TTC549 (cell line): ENCODE results near the gene COL17A1.

Experiments used
- FAIRE-seq: peaks from 2 replicates; lab custom pipeline; 2012; peaks lifted over from hg19 to GRCh38; lab: Jason Lieb, UNC

COL17A1 gene

DNA sequence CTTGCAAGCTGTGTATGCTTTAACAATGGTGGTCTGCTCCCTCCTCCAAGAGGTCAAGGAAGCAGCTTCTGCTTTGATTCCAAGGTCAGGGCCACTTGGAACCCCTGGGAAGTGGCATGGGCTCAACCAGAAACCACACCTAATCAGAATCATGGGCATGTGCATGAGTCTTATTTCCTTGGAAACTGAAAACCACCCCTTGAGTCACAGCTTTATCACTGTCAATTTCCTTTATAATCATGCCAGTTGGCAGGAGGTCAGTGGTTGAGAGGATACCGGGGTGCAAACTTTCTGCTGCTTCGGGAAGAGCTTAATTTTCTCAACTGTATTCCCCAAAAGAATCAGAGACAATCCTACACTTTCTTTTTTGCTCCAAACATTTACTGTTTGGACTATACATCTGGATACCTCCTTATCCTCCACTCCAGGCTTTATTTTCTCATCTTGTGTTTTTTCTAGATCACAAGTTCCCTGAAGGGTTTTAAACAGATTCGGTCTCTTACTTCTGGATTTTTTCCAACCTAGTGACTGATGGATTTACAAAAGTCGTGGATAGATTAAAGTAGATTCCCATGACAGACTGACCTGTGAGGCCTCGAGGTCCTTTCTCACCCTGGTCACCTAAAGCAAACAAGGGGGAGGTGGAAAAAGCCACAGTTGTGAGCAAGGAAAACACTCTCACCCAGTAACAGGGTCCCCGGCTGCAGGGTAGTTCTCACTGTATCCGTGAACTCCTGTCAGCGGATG lies 36.0 kb downstream of the COL17A1 start:
- no peak for FAIRE-seq

DNA sequence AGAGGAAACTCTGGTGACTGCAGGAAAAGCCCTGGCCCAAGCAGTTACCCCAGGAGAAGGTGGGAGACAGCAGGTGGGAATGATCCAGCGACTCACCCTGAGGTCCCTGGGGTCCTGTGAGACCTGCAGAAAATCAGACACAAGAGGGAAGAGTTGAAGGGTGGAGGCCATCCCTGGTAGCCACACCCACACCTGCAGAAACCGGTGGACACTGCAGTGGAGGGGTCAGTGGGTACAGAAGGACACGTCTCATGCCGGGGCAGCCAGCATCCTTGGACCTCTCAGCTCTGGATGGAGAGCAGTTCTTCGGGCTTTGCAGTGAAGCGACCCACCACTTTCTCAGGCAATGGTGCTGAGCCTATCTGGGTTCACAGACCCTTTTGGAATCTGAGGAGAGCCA lies 39.0 kb downstream of the COL17A1 start:
- no peak for FAIRE-seq

- FAIRE-seq = no peak
Measured at GRCh38 chr10:104045151-104046089, 40.3 kb downstream of the COL17A1 start.

DNA sequence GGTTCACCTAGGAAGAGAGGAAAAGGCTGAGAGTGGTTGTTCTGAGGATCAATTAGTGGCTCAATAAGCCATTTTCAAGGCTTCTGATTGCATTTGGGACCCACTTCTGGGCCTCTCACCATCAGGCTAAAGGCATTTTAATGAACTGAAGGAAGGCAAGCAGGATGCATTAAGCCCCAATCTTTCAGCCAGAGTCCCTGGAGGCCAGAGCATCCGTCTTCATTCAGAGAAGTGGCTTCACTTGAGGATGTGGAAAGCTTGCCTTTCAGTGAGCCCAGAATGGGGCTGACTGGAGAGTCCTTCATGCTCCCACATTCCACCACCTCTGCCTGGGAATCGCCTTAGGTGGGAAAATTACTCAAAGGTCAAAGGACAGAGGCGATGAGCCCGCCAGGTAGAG lies 41.8 kb downstream of the COL17A1 start:
- no peak for FAIRE-seq

DNA sequence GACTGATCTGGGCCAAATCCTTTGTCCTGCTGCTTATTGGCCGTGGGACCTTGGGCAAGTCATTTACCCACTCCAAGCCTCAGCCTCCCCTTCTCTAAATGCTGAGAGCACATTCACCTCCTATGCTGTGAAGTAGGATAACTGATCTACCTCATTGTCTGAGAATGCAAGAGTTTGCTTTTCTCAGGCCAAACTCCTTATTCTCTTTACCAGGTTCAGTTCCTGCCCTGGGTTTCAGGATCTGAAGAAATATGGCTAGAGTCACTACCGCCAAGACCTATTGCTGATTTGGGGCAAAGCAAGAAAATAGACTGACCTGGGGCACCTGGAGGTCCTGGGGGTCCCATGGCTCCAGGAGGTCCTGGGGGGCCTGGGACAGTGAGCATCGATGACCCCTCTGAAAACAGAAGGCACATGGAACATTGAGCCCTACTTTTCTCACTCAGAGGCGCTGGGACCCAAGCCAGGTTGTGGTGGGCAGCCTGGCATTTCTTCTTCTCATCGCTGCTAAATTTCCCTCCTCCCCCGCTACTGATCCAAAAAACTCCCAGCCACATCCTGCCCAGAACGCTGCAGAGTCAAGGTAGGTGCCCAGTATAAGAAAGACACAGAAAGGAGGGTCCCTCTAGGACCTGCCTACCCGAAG lies 42.4 kb downstream of the COL17A1 start:
- no peak for FAIRE-seq

DNA sequence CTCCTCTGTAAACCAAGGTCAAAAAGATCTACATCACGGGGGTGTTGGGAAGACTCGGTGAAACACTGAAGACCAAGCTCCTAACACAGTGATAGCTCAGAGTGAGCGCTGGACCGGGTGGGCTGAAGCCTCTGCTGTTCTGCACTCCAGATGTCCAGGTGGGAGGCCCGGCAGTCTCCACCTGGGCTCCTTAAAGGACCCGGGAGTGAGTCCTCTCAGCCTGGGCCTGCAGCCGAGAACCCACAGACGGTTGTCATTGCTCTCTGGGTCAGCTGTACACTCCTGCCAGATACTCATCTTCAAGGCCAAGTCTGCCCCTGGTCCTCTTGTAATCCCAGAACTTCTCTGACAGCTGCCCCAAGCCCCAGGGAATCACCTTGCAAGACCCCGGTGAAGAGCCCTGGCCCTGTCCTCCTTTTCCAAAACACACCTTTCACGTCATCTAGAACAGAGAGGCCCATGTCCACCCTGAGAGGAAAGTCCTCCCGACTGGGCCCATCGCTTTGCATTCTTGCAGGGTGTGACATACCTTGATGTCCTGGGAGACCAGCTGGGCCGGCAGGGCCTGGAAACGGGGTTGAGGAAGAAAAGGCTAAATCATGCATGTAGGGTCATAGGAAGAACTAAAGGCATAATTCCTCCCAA lies 43.7 kb downstream of the COL17A1 start:
- FAIRE-seq = no peak

DNA sequence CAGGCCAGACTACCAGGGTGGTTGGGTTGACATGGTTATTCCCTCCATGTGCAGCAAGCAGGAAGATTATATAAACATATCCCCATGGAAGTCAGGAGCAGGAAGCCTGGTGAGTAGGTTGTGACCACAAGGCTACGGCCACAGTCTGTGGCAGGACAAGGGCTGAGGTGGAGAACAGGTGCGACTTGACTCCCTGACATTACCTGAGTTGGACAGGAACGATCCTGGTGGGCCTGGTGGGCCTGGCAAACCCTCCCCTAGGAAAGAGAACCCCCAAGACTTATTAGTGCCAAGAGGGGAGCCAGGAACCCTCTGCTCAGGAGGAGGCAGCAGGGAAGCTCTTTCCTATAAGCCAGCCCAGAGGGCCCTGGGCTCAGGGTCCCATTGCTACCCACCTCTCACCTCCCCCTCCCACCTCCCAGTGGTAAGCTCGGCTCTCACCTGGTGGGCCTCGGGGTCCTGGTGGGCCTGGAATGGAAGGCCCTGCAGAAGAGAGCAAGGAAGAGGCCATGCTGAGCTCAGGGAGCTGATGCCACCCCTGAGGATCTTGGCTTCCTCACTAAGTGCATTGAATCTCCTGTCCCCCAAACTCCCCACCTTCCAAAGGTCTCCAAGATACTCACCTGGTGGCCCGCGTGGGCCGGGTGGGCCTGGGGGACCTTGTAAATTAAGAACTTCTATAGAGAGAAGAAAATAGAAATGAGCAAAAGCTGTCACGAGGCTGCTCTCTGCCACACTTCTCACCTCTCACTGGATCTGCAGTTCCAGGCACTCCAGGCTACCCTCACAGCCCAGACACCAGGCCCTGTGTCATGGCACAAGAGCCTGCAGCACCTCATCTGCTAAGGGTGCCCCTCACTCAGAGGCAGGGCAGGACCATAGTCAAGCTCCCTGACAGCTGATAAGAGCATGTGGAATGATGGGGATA lies 44.6 kb downstream of the COL17A1 start:
- no peak for FAIRE-seq

DNA sequence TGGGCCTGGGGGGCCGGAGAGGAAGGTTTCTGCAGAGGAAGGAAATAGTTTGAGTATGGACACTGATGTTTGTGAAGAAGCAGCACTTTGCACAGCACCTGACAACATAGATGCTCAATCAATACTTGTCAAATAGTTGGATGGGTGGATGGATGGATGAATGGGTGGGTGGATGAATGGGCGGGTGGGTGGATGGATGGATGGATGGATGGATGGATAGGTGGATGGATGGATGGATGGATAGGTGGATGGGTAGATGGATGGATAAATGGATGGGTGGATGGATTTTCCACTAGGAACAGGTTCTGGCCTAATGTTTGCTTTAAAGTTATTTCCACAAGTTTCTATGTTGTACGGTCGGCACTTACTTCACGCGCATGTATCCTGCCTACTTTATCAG lies 45.3 kb downstream of the COL17A1 start:
- no peak for FAIRE-seq

GRCh38 chr10:104038958-104039752 lies 46.5 kb downstream of the COL17A1 start:
- no peak for FAIRE-seq

DNA sequence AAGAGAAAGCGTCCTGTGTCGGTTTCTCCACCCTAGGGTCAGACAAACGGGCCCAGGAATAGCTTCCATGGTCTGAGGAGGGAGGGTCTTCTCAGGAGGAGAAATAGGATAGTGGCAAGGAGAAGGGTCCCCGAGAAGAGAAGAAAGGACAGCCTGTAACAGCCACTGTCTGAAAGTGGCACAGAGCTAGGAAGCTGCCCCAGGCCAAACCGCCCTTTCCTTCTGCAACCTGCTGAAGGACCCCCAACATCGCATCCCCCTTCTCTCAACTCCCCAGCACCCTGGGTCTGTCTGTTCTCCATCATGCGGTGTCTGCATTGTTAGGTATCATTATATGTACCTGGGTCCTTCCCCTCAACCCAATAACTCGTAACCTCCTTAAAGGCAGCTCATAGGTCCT lies 47.1 kb downstream of the COL17A1 start:
- FAIRE-seq = no peak

GRCh38 chr10:104037261-104037951 lies 48.3 kb downstream of the COL17A1 start:
- FAIRE-seq = no peak

DNA sequence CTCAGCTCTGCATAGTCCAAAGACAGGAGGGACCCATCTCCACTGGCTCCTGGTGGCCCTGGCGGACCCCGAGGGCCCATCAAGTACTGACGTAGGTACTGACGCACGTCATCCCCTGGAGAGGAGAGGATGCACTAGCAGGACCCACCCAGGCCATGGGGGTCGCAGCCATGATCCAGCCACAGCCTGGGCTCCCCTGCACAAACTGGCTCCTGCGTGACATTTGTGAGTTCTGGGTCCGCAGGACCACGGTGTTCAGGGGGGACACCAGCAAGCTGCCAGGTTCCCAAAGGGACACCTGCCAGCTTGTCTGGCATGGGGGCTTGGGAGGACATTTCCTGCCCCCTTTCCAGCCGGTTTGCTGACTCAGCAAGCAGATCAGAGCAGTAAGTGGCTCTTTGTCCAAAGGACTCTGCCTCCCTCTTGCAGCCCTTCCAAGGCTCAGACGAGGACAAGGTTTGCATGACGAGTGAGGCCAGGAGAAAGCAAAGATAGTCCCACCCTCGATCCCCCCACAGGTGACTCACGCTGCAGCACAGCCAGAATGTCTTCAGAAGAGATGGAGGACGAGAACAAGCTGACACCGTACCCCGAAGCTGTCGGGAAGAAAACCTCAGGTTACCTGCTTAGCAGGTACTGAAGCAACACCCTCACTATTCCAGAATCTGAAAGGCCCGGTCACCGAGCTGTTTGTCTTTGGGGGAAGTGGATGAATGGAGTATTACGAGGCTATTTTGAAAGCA lies 49.0 kb downstream of the COL17A1 start:
- no peak for FAIRE-seq

DNA sequence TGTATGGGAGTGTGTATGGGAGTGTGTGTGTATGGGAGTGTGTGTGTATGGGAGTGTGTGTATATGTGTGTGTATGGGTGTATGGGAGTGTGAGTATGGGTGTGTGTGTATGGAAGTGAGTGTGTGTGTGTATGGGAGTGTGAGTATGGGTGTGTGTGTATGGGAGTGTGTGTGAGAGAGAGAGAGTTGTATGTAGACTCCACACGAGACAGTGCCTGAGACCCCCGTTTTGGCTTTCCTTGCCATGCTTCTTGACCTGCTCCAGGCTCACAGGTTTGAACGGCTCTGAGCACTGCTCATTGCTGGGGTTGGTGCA lies 49.7 kb downstream of the COL17A1 start:
- no peak for FAIRE-seq

DNA sequence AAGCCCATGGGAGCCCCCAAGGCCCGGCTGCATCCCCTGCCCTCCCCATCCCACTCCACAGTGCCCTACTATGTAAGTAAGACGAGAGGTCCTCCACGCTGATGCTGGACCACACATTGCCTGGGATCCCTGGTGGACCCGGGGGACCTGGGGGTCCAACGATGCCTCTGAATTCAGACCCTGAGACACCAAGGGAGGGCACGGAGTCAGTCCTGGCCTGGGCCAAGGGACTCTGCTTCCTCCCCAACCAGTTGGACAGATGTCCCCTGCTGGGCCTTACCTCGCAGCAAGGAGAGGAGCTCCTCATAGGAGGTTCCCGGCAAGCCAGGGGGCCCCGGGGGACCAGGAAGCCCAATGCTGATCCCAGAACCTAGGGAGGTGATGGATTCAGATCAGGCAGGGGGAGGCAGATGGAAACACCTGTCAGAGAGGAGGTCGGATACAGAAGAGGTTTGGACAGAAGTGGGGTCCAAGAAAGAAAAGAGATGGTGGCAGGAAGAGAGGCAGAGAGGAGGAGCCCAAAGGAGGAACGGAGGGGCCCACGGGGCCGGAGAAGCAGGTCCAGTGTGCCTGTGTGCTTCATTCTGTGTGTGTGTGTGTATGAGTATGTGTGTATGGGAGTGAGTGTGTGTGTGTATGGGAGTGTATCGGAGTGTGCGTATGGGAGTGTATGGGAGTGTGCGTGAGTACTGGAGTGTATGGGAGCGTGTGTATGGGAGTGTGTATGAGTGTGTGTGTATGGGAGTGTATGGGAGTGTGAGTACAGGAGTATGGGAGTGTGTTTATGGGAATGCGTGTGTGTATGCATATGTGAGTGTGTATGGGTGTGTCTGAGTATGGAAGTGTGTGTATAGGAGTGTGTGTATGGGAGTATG lies 50.2 kb downstream of the COL17A1 start:
- FAIRE-seq = no peak

DNA sequence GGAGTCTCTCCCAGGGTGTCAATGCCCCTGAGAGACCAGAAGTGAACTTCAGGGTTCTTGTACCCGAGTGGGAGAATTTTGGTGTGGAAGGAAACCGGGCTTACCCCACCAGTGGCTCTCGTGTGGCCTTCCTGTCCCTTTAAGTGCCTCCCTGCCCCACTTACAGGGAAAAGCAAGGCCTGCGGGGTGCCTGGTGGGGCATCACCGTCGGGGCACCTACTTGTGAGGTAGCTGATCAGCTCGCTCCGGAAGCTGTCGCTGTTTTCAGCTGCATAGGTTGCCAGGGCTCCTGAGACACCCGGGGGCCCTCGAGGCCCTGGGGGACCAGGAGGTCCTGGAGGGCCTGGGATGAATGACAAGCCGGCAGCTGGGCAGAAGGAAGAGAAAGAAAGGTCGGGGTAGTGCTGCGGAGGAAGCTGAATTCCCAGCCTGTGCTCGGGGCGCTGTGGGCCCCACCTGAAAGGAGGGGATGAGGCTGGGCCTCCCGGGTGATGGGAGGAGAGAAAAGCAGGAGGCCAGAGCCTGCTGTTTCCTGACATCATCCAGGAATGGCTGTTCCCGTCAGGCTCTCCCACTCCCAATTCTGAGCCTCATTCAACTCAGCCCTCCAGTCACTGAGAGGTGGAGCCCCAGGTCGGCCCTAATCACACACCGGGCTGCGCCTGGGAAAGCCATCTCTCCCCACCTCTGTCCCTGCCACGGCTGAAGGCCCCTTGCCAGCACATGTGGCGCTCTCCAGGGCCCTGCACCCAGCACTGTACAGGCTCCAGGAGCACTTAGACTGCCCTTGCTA lies 51.1 kb downstream of the COL17A1 start:
- FAIRE-seq = no peak

- no peak for FAIRE-seq
Measured at GRCh38 chr10:104033966-104034365, 51.7 kb downstream of the COL17A1 start.

- FAIRE-seq = no peak
Measured at GRCh38 chr10:104033401-104033930, 52.2 kb downstream of the COL17A1 start.
